CD4-positive, alpha-beta T cell treated with Interleukin-6 at 100 ng/mL for 8 hours (primary cell): ENCODE measurements around the gene BRMS1.

Experiments used
- DNase-seq: peaks from one replicate; pipeline ENCODE4 v3.0.0-alpha.2; 2020; ENCODE audit warnings: mixed read lengths, low spot score

The BRMS1 gene

GRCh38 chr11:66302656-66303055 lies 42.2 kb downstream of the BRMS1 start:
- no peak for DNase-seq

GRCh38 chr11:66299186-66299585 lies 45.7 kb downstream of the BRMS1 start:
- no peak for DNase-seq

GRCh38 chr11:66297610-66298009 lies 47.3 kb downstream of the BRMS1 start:
- no peak for DNase-seq

- DNase-seq, result no peak
Observed at GRCh38 chr11:66294626-66295620, 50.0 kb downstream of the BRMS1 start.

GRCh38 chr11:66293777-66294625 lies 50.9 kb downstream of the BRMS1 start:
- no peak for DNase-seq

- DNase-seq, result no peak
Observed at GRCh38 chr11:66293352-66293751, 51.6 kb downstream of the BRMS1 start.

- DNase-seq, result no peak
Observed at GRCh38 chr11:66292543-66293332, 52.2 kb downstream of the BRMS1 start.

GRCh38 chr11:66291706-66292542 lies 53.0 kb downstream of the BRMS1 start, which contains the start of gene TMEM151A:
TSS of gene TMEM151A (plus strand) at chr11:66291894. CDS start at chr11:66292014, 120 bp downstream.
- no peak for DNase-seq

GRCh38 chr11:66291303-66291705 lies 53.6 kb downstream of the BRMS1 start:
- no peak for DNase-seq

- DNase-seq, result no peak
Observed at GRCh38 chr11:66290330-66290621, 54.6 kb downstream of the BRMS1 start.

- DNase-seq, result peak; percentile 79
Observed at GRCh38 chr11:66289548-66290329, 55.2 kb downstream of the BRMS1 start.

- peak; percentile 99 for DNase-seq
Observed at GRCh38 chr11:66288671-66289547, 56.0 kb downstream of the BRMS1 start, which contains the start of gene YIF1A. TSS of gene YIF1A (minus strand) at chr11:66289143. CDS start at chr11:66288985, 158 bp downstream.

GRCh38 chr11:66287889-66288670 lies 56.8 kb downstream of the BRMS1 start:
- no peak for DNase-seq
